ENCODE data around the gene NPW. TPM values are rescaled to one million over a fixed set of nuclear protein-coding genes. Genes with fewer than 3 reads are reported as not detected.

Gene NPW
- total RNA-seq, 2 experiments from 2014 or later = 1.3 to 1.9 TPM

- no peaks in the 10 kb centered on the region for H3K27me3 Mint-ChIP-seq (ENCODE audit: low read depth)
- CTCF ChIA-PET = no interaction called here
- no peaks in the 10 kb centered on the region for H3K4me1 Mint-ChIP-seq (ENCODE audit: low read depth)
- H3K9me3 Mint-ChIP-seq = no peaks in the 10 kb centered on the region
- intact Hi-C loops (cut with micrococcal nuclease) = no loop called here
- DNase-seq = no peak
- H3K4me3 Mint-ChIP-seq = no peak overlapping the region
- no peak overlapping the region for H3K27ac Mint-ChIP-seq
- no peaks in the 10 kb centered on the region for H3K36me3 Mint-ChIP-seq (ENCODE audit: low read depth)
Measured at GRCh38 chr16:2037647-2038381, 18.2 kb downstream of the NPW start.

- CTCF ChIA-PET = no interaction called here
- no peaks in the 10 kb centered on the region for H3K9me3 Mint-ChIP-seq
- no peak overlapping the region for H3K4me3 Mint-ChIP-seq
- H3K27me3 Mint-ChIP-seq (ENCODE audit: low read depth) = no peaks in the 10 kb centered on the region
- intact Hi-C loops (cut with micrococcal nuclease) = no loop called here
- DNase-seq = no peak
- H3K36me3 Mint-ChIP-seq (ENCODE audit: low read depth) = no peaks in the 10 kb centered on the region
- H3K4me1 Mint-ChIP-seq (ENCODE audit: low read depth) = no peaks in the 10 kb centered on the region
- H3K27ac Mint-ChIP-seq = no peak overlapping the region
Measured at GRCh38 chr16:2038382-2039231, 19.0 kb downstream of the NPW start.

DNA sequence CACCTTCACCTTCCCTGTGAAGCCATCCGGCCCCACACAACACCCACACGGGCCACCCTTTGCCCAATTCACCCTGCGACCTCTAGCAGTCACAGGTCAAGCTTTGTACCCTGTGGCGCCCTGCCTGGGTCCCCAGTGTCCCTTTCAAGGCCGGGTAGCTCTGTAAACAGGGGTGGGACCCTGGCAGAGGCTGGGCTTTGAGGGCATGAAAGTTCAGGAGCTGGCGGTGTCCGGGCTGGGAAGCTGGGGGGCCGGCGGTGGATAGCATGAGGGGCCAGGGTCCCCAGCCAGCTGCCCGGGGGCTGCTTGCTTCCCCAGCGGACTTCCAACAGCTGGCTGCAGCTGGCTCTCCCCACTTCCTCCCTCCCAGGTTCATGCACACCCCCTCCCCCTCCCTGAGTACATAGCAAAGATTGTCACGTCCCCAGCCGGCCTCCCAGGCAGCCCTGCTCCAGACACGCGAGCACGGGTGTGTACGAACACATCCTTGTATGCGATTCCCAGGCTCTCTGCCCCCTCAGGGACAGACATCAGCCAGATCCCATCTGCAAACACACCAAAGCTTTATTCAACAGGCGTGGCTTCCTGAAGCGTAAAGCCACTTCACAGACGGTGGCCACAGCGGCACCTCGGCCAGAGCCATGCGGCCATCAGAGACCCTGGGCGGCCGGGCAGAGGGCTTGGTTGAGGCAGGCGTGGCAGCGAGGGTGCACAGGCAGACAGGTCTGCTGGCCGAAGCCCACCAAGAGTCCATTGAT is 19.9 kb downstream of the NPW start:
- Mint-ChIP-seq H3K36me3 (ENCODE audit: low read depth) (no peaks in the 10 kb centered on the region), H3K4me1 (ENCODE audit: low read depth) (no peaks in the 10 kb centered on the region), H3K27ac (no peak overlapping the region), H3K9me3 (no peaks in the 10 kb centered on the region), H3K4me3 (no peak overlapping the region), H3K27me3 (ENCODE audit: low read depth) (no peaks in the 10 kb centered on the region)
- CTCF ChIA-PET = interaction anchor here (0.8 kb wide), 1 partner anchor 101 kb away, joined by 3 read pairs; no protein-coding TSS in a partner anchor
- intact Hi-C loops (cut with micrococcal nuclease) = no loop called here
- no peak for DNase-seq

DNA sequence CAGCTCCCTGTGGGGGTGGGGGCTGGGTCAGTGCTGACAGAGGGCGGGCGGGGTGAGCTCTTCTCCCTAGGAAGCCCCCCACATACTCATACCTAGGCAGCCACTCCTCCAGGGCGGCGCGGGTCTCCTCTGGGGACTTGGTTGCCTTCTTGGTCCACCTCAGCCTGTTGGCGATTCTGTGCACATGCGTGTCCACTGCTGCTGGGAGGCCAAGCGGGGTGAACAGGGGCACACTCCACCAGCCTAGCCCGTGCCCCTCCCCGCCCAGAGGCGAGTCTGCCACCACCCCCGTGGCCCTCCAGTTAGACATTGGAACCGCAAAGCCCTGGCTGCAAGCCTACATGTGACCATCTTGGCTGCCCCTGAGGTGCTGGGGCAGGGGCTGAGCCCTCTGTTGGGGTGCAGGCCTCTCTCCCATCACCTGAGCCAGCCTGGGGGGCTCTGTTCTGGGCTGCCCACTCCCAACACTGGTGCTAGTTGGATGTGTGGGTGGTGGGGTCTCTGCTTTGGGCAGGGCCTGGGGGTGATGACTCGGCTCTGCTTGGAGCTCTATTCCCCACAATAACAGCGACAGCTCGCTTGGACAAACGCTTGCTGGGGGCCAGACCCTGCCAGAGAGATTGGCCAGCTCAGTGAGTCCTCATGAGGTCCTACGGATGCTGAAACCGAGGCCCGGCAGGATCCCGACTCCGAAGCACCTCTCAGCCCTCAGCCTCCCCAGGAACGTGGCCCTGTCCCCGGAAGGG is 20.6 kb downstream of the NPW start:
- intact Hi-C loops (cut with micrococcal nuclease) = no loop called here
- H3K27ac Mint-ChIP-seq = no peak overlapping the region
- CTCF ChIA-PET = interaction anchor here (0.8 kb wide), 1 partner anchor 101 kb away, joined by 3 read pairs; no protein-coding TSS in a partner anchor
- H3K36me3 Mint-ChIP-seq (ENCODE audit: low read depth) = no peaks in the 10 kb centered on the region
- H3K27me3 Mint-ChIP-seq (ENCODE audit: low read depth) = no peaks in the 10 kb centered on the region
- H3K4me3 Mint-ChIP-seq = no peak overlapping the region
- DNase-seq = no peak
- H3K9me3 Mint-ChIP-seq = no peaks in the 10 kb centered on the region
- no peaks in the 10 kb centered on the region for H3K4me1 Mint-ChIP-seq (ENCODE audit: low read depth)

GRCh38 chr16:2040787-2041522 is 21.4 kb downstream of the NPW start:
- Mint-ChIP-seq H3K4me1 (ENCODE audit: low read depth) (no peaks in the 10 kb centered on the region), H3K27ac (no peak overlapping the region), H3K36me3 (ENCODE audit: low read depth) (no peaks in the 10 kb centered on the region), H3K9me3 (no peaks in the 10 kb centered on the region), H3K4me3 (no peak overlapping the region), H3K27me3 (ENCODE audit: low read depth) (no peaks in the 10 kb centered on the region)
- no peak for DNase-seq
- intact Hi-C loops (cut with micrococcal nuclease) = no loop called here
- CTCF ChIA-PET = interaction anchor here (0.8 kb wide), 1 partner anchor 16 kb away, joined by 3 read pairs; no protein-coding TSS in a partner anchor

- intact Hi-C loops (cut with micrococcal nuclease) = no loop called here
- H3K4me3 Mint-ChIP-seq = no peak overlapping the region
- peaks cover 4% of the 10 kb centered on the region for H3K4me1 Mint-ChIP-seq (ENCODE audit: low read depth)
- CTCF ChIA-PET = no interaction called here
- H3K36me3 Mint-ChIP-seq (ENCODE audit: low read depth) = no peaks in the 10 kb centered on the region
- H3K27me3 Mint-ChIP-seq (ENCODE audit: low read depth) = no peaks in the 10 kb centered on the region
- no peak overlapping the region for H3K27ac Mint-ChIP-seq
- DNase-seq = no peak
- no peaks in the 10 kb centered on the region for H3K9me3 Mint-ChIP-seq
Measured at GRCh38 chr16:2042171-2042985, 22.8 kb downstream of the NPW start.

GRCh38 chr16:2042986-2043666 is 23.5 kb downstream of the NPW start:
- Mint-ChIP-seq H3K36me3 (ENCODE audit: low read depth) (no peaks in the 10 kb centered on the region), H3K4me3 (no peak overlapping the region), H3K27me3 (ENCODE audit: low read depth) (no peaks in the 10 kb centered on the region), H3K27ac (no peak overlapping the region), H3K4me1 (ENCODE audit: low read depth) (peaks cover 4% of the 10 kb centered on the region), H3K9me3 (no peaks in the 10 kb centered on the region)
- intact Hi-C loops (cut with micrococcal nuclease) = no loop called here
- CTCF ChIA-PET = no interaction called here
- no peak for DNase-seq

DNA sequence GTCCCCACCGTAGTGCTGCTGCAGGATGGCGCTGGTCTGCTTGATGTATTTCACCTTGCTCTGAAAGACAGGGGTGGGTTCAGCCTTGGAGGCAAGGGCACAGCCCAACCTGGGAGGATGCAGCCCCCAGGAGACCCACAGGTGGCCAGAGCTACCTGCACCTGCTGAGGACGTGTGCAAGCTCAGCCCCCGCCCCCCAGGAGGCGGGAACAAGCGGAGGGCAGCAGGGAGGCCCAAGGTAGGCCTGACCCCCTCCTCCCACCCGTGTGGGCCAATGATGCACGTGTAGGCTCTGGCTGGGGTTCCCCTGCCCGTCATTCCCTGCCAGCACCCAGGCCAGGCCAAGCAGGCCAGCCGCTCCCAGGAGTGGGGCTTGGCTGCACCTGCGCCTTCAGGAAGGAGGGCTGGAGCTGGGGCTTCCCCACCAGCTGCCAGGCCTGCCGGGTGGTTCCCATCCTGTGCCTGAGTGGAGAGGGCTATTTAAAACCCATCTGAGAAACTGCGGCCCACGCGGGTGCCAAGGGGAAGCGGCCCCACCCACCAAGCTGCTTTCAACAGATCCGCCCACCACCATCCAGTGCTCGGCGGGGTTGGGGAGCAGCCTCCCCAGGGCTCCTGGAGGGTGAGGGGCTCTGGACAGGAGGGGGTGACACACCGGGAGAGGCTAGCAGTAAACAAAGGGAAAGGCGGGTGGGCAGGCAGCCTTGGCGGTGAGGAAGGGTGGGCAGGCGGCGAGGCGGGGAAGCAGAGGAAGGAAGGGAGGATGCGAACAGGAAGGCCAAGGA is 24.3 kb downstream of the NPW start:
- CTCF ChIA-PET = interaction anchor here (1.5 kb wide), 1 partner anchor 96 kb away, joined by 4 read pairs; no protein-coding TSS in a partner anchor
- no peak overlapping the region for H3K27ac Mint-ChIP-seq
- DNase-seq = no peak
- no peak overlapping the region for H3K4me3 Mint-ChIP-seq
- no peaks in the 10 kb centered on the region for H3K9me3 Mint-ChIP-seq
- no peaks in the 10 kb centered on the region for H3K27me3 Mint-ChIP-seq (ENCODE audit: low read depth)
- no peaks in the 10 kb centered on the region for H3K36me3 Mint-ChIP-seq (ENCODE audit: low read depth)
- intact Hi-C loops (cut with micrococcal nuclease) = no loop called here
- peaks cover 12% of the 10 kb centered on the region for H3K4me1 Mint-ChIP-seq (ENCODE audit: low read depth)

DNA sequence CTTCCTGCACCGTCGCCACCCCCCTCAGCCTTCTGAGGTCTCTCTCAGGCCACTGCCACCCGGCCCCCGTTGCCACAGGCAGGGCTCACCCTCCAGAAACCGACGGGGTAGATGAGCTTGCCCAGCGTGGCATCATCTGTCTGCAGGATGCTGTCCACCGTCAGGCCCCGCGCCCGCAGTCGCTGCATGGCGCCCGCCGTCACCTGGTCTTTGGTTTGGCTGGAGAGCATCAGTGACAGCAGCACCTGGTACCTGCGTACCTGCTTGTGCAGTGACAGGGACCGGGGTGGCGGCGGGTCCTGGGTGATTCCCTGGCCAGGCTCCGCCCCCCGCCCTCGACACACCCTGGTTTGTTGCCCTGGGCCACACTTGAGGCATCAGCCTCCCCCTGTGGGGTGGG is 25.0 kb downstream of the NPW start:
- H3K9me3 Mint-ChIP-seq = no peaks in the 10 kb centered on the region
- DNase-seq = no peak
- no peaks in the 10 kb centered on the region for H3K27me3 Mint-ChIP-seq (ENCODE audit: low read depth)
- no peak overlapping the region for H3K27ac Mint-ChIP-seq
- CTCF ChIA-PET = interaction anchor here (1.5 kb wide), 1 partner anchor 96 kb away, joined by 4 read pairs; no protein-coding TSS in a partner anchor
- H3K4me1 Mint-ChIP-seq (ENCODE audit: low read depth) = peaks cover 16% of the 10 kb centered on the region
- no peak overlapping the region for H3K4me3 Mint-ChIP-seq
- no peaks in the 10 kb centered on the region for H3K36me3 Mint-ChIP-seq (ENCODE audit: low read depth)
- intact Hi-C loops (cut with micrococcal nuclease) = no loop called here
